Type B pancreatic cell (in vitro differentiated cells): ENCODE measurements around the gene NEDD4L. TPM values are rescaled to one million over a fixed set of nuclear protein-coding genes. Genes with fewer than 3 reads are reported as not detected.
"Not testable (repeated sequence)": the region's sequence is repeated elsewhere in the genome, so short reads cannot be mapped to it uniquely, and the experiment has no call there.

Experiments used
- DNase-seq: peaks from one replicate; pipeline ENCODE4 v3.0.0; 2021; ENCODE audit warnings: mixed read lengths; ENCODE audit not compliant: unreplicated experiment; ENCODE audit errors: extremely low spot score
- H3K27ac Mint-ChIP-seq: 2 replicates; pipeline ENCODE4 v1.8.0; 2021; ENCODE audit warnings: mild to moderate bottlenecking, mixed read lengths
- H3K27me3 Mint-ChIP-seq: 2 replicates; pipeline ENCODE4 v1.8.0; 2021; ENCODE audit warnings: mixed read lengths
- H3K36me3 Mint-ChIP-seq: 2 replicates; pipeline ENCODE4 v1.8.0; 2021; ENCODE audit warnings: mixed read lengths
- H3K4me1 Mint-ChIP-seq: one replicate; pipeline ENCODE4 v1.8.0; 2021; ENCODE audit warnings: mixed read lengths; ENCODE audit not compliant: unreplicated experiment
- H3K4me3 Mint-ChIP-seq: 2 replicates; pipeline ENCODE4 v1.8.0; 2021; ENCODE audit warnings: mild to moderate bottlenecking, mixed read lengths
- H3K9me3 Mint-ChIP-seq: 2 replicates; pipeline ENCODE4 v1.8.0; 2021; ENCODE audit warnings: mixed read lengths
- total RNA-seq: library from RNA; stranded (reverse); gene quantifications from 2 replicates; pipeline ENCODE4 v1.2.1, GENCODE V29; 2021; ENCODE audit warnings: low replicate concordance
- TF ChIP-seq, protein P1 (sequence below): fragments of 200-600 bp; sonication (generic); conservative IDR thresholded peaks from 2 replicates; pipeline ENCODE4 v1.5.0; 2021; ENCODE audit warnings: antibody characterized with exemption, mild to moderate bottlenecking

NEDD4L gene
- total RNA-seq, 1 donor from 2014 or later = 84.7 TPM

DNA sequence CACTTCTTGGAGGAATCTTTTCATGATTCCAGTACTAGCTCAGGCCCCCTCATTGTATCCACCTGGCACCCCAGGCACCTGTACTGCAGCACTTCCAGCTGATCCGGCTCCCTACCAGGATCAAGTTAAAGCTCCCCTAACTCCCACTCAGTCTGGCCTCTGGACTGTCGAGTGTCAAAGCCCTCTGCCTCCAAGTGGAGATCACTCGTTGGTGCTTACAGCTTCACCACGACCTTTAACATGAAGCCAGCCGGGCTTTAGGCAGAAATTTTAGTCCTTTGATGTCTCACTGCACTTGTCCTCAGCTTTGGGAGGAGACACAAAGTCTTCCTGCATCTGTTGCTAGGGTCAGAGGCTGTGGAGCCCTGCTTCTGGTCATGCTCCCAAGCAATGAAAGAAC lies 387.2 kb downstream of the NEDD4L start:
- Mint-ChIP-seq H3K4me1 (peaks cover 6% of the 10 kb centered on the region), H3K4me3 (no peak overlapping the region), H3K27me3 (peaks cover 4% of the 10 kb centered on the region), H3K9me3 (no peaks in the 10 kb centered on the region), H3K36me3 (no peaks in the 10 kb centered on the region), H3K27ac (peak overlapping the region; percentile 2)
- DNase-seq = no peak
- TF ChIP-seq, protein P1, sequence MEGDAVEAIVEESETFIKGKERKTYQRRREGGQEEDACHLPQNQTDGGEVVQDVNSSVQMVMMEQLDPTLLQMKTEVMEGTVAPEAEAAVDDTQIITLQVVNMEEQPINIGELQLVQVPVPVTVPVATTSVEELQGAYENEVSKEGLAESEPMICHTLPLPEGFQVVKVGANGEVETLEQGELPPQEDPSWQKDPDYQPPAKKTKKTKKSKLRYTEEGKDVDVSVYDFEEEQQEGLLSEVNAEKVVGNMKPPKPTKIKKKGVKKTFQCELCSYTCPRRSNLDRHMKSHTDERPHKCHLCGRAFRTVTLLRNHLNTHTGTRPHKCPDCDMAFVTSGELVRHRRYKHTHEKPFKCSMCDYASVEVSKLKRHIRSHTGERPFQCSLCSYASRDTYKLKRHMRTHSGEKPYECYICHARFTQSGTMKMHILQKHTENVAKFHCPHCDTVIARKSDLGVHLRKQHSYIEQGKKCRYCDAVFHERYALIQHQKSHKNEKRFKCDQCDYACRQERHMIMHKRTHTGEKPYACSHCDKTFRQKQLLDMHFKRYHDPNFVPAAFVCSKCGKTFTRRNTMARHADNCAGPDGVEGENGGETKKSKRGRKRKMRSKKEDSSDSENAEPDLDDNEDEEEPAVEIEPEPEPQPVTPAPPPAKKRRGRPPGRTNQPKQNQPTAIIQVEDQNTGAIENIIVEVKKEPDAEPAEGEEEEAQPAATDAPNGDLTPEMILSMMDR = no peak

DNA sequence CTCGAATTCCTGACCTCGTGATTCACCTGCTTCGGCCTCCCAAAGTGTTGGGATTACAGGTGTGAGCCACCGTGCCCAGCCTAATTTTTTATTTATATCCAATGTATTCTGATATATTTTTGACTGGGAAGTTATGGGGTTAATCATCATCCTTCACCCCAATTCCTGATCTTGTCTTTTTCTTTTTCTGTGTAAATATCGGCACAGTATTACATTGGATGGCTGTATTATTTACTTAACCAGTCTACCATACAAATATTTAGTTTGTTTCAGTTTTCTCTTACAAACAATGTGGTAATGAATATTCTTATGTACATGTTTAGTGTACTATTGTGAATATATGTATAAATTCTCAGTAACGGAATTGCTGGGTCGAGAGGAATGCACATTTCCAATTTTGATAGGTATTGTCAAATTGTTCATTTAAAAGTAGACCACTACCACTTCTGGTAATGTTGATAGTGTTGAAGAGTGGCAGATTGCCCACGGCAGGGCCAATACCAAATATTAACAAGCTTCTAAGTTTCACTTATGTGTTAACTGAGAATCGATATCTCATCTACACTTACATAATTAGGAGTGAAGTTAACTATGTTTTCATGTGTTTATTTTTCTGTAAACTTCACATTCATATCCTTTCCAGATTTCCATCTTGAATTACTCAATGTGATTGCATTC lies 388.2 kb downstream of the NEDD4L start:
- Mint-ChIP-seq H3K9me3 (no peaks in the 10 kb centered on the region), H3K4me1 (peaks cover 6% of the 10 kb centered on the region), H3K36me3 (no peaks in the 10 kb centered on the region), H3K27me3 (peaks cover 4% of the 10 kb centered on the region), H3K4me3 (no peak overlapping the region), H3K27ac (no peak overlapping the region)
- no peak for DNase-seq
- TF ChIP-seq, protein P1 = no peak

DNA sequence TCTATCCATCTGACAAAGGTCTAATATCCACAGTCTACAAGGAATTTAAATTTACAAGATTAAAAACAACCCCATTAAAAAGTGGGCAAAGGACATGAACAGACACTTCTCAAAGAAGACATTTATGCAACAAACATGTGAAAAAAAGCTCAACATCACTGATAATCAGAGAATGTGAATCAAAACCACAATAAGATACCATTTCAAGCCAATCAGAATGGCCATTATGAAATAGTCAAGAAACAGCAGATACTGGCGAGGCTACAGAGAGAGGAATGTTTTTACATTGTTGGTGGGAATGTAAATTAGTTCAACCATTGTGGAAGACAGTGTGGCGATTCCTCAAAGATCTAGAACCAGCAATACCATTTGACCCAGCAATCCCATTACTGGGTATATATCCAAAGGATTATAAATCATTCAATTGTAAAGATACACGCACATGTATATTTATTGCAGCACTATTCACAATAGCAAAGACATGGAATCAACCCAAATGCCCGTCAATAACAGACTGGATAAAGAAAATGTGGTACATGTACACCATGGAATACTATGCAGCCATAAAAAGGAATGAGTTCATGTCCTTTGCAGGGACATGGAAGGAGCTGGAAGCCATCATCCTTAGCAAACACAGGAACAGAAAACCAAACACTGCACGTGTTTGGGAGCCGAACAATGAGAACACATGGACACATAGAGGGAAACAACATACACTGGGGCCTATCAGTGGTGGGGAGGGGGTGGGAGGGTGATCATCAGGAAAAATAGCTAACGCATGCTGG lies 391.4 kb downstream of the NEDD4L start:
- H3K9me3 Mint-ChIP-seq, H3K4me3 Mint-ChIP-seq, DNase-seq, H3K27ac Mint-ChIP-seq, H3K36me3 Mint-ChIP-seq: not testable (repeated sequence)
- H3K4me1 Mint-ChIP-seq = peaks cover 11% of the 10 kb centered on the region
- H3K27me3 Mint-ChIP-seq = peaks cover 12% of the 10 kb centered on the region

DNA sequence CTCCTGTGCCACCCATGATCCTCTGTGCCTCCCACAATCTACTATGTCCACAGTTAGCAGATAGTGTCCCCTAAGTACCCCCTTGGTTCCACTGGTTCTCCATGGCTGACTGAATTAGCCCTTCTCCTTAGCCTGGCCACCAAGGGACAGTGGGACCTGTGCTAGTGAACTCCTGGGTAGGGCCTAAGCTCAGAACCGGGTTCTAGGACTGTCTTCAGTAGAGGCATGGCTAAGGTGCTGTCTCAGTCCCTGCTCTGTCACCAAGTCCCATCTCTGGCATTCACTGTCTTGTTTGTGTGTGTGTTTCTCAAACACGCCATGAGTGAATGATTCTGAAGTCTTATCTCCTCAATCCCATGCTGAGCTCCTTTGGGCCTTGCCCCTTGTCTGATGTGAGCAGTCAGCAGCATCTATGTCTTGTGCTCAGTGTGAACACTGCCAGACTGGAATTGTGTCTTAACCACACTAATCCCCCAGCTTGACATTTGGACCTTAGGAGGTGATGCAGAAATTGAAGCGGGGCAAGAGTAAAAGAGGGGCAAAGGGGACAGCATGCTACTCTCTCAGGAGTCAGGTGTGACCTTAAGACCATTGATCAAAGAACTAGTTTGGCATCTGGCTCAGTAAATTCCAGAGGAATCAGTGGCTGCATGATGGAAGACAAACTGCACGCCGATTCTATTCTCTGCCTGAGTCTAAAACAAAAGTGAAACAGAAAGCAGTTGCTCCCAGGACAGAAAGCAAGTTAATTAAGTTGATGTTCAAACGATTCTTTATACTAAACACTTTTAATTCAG lies 394.3 kb downstream of the NEDD4L start:
- H3K4me1 Mint-ChIP-seq = peaks cover 25% of the 10 kb centered on the region
- no peak for DNase-seq
- H3K36me3 Mint-ChIP-seq = no peaks in the 10 kb centered on the region
- H3K9me3 Mint-ChIP-seq = no peaks in the 10 kb centered on the region
- H3K27me3 Mint-ChIP-seq = peaks cover 8% of the 10 kb centered on the region
- H3K4me3 Mint-ChIP-seq = no peak overlapping the region
- TF ChIP-seq, protein P1 = no peak
- peak overlapping the region; percentile 13 for H3K27ac Mint-ChIP-seq

DNA sequence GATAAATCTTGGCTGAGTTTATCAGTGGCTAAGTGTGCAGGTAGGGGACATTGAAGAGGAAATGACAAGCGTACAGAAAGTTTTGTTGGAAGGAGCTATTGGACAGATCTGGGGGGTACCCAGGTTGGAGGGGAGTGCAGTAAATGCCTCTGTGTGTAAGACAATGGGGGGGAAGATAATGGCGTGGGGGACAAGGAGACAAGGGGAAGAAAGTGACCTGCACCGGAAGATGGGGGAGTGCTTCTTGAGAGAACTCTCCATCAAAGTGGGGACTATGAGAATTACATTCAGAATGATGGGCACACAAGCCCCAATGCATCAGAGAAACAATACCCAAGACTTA lies 394.9 kb downstream of the NEDD4L start:
- Mint-ChIP-seq H3K4me1 (peaks cover 31% of the 10 kb centered on the region), H3K27ac (peak overlapping the region; percentile 13), H3K9me3 (no peaks in the 10 kb centered on the region), H3K36me3 (no peaks in the 10 kb centered on the region), H3K27me3 (peaks cover 8% of the 10 kb centered on the region), H3K4me3 (no peak overlapping the region)
- no peak for DNase-seq
- TF ChIP-seq, protein P1 = no peak
